Stimulated activated CD4-positive, alpha-beta T cell treated with anti-CD3 and anti-CD28 coated beads, TNF-alpha, amount 100 ng/mL, for 48 hours (primary cell): Measurements from ENCODE around the gene HLA-E.
"Not testable (repeated sequence)": the region's sequence is repeated elsewhere in the genome, so short reads cannot be mapped to it uniquely, and the experiment has no call there.

Source experiments
- DNase-seq, 3 donors: peaks; one replicate each; pipeline ENCODE4 v3.0.0-alpha.2; 2020; ENCODE audit warnings: low read depth in 3 of 3

Gene HLA-E

GRCh38 chr6:30480536-30481156, 8.7 kb upstream of the HLA-E start:
- no peak for DNase-seq

- no peak for DNase-seq
These were observed 7.9 kb upstream of the HLA-E start for GRCh38 chr6:30481211-30481964.

GRCh38 chr6:30481965-30482644, 7.2 kb upstream of the HLA-E start:
- DNase-seq, result peak; percentile 75 to 81 (median 77)

- DNase-seq, result no peak
These were observed 5.5 kb upstream of the HLA-E start for GRCh38 chr6:30483677-30484279.

GRCh38 chr6:30485236-30485635, 4.1 kb upstream of the HLA-E start:
- no peak for DNase-seq

GRCh38 chr6:30487926-30488325, 1.4 kb upstream of the HLA-E start:
- DNase-seq, result no peak

- DNase-seq, result not testable (repeated sequence)
These were observed 620 bp upstream of the HLA-E start for GRCh38 chr6:30488697-30489080.

- peak; percentile 69 to 84 (median 71) for DNase-seq
These were observed 942 bp downstream of the HLA-E start for GRCh38 chr6:30490026-30490876.

GRCh38 chr6:30491291-30491953, 2.1 kb downstream of the HLA-E start:
- not testable (repeated sequence) for DNase-seq

- no peak for DNase-seq
These were observed 3.0 kb downstream of the HLA-E start for GRCh38 chr6:30491991-30492952.

GRCh38 chr6:30493643-30494250, 4.4 kb downstream of the HLA-E start:
- no peak for DNase-seq

- DNase-seq, result no peak
These were observed 5.1 kb downstream of the HLA-E start for GRCh38 chr6:30494291-30494861.

GRCh38 chr6:30495060-30495459, 5.8 kb downstream of the HLA-E start:
- DNase-seq, result not testable (repeated sequence)

- no peak for DNase-seq
These were observed 6.7 kb downstream of the HLA-E start for GRCh38 chr6:30495993-30496392.

- not testable (repeated sequence) for DNase-seq
These were observed 7.9 kb downstream of the HLA-E start for GRCh38 chr6:30497261-30497599.

- no peak for DNase-seq
These were observed 8.4 kb downstream of the HLA-E start for GRCh38 chr6:30497714-30498113.

GRCh38 chr6:30498705-30499104, 9.4 kb downstream of the HLA-E start:
- DNase-seq, result not testable (repeated sequence)

GRCh38 chr6:30500421-30501355, 11.4 kb downstream of the HLA-E start:
- DNase-seq, result no peak
